Measurements from ENCODE around the gene PKP4. TPM values are rescaled to one million over a fixed set of nuclear protein-coding genes. Genes with fewer than 3 reads are reported as not detected.

Gene PKP4
- total RNA-seq, 2 donors from 2014 or later, result 90.5 to 102 TPM

DNA sequence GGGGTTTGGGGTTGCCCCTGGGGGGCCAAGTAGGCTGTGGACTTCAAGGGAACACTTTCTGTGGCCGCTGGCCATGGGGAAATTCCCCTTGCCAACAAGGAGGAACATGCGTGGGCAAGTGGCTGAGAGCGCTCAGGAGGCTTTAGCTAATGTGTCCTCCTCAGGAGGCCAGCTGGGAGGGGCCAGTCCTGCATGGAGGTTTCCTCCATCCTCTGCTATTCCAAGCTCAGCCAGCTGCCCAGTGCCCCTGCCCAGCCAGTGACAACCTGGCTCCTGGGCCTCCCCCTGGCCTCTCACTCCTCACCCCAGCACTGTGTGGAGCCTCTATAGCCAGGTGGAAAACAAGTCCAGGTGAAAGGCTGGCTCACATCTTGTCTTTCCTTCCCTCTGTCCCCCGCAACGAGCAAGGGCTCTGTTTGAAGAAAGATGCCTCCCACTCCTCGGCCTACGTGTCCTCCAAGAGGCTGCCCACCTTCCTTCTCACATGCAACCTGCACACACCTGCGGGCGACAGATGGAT is 273.9 kb downstream of the PKP4 start:
- H3K36me3 Mint-ChIP-seq (ENCODE audit: low read depth), result no peaks in the 10 kb centered on the region
- Histone ChIP-seq H3K27ac (ENCODE audit: low read depth, low read length) (no peak overlapping the region), H3K4me3 (ENCODE audit: low read length) (no peak overlapping the region), H3K4me1 (ENCODE audit: control insufficient read depth, insufficient read depth, low read length) (no peaks in the 10 kb centered on the region), H3K36me3 (ENCODE audit: control insufficient read depth, insufficient read depth, low read length) (no peaks in the 10 kb centered on the region), H3K9me3 (ENCODE audit: control insufficient read depth, low read length) (no peaks in the 10 kb centered on the region), H3K27me3 (ENCODE audit: control insufficient read depth, insufficient read depth, low read length, poor library complexity, severe bottlenecking) (no peaks in the 10 kb centered on the region), H3K9ac (ENCODE audit: extremely low read depth, low read length, poor library complexity, severe bottlenecking) (no peak overlapping the region)
- H3K9me3 Mint-ChIP-seq, result no peaks in the 10 kb centered on the region
- no peak for DNase-seq
- WGBS, 2 experiments (ENCODE audit: insufficient coverage in 1 of 2, insufficient read length in 1 of 2), result 91 to 100% methylated on average over 3 to 9 of the region's 9 CpGs
- TF ChIP-seq, protein P1, sequence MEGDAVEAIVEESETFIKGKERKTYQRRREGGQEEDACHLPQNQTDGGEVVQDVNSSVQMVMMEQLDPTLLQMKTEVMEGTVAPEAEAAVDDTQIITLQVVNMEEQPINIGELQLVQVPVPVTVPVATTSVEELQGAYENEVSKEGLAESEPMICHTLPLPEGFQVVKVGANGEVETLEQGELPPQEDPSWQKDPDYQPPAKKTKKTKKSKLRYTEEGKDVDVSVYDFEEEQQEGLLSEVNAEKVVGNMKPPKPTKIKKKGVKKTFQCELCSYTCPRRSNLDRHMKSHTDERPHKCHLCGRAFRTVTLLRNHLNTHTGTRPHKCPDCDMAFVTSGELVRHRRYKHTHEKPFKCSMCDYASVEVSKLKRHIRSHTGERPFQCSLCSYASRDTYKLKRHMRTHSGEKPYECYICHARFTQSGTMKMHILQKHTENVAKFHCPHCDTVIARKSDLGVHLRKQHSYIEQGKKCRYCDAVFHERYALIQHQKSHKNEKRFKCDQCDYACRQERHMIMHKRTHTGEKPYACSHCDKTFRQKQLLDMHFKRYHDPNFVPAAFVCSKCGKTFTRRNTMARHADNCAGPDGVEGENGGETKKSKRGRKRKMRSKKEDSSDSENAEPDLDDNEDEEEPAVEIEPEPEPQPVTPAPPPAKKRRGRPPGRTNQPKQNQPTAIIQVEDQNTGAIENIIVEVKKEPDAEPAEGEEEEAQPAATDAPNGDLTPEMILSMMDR (conservative IDR thresholded peaks at IDR 0.05), result no peak
- no peak overlapping the region for H3K27ac Mint-ChIP-seq
- H3K27me3 Mint-ChIP-seq (ENCODE audit: insufficient read depth), result no peaks in the 10 kb centered on the region
- no peaks in the 10 kb centered on the region for H3K4me1 Mint-ChIP-seq
- no peak overlapping the region for H3K4me3 Mint-ChIP-seq

DNA sequence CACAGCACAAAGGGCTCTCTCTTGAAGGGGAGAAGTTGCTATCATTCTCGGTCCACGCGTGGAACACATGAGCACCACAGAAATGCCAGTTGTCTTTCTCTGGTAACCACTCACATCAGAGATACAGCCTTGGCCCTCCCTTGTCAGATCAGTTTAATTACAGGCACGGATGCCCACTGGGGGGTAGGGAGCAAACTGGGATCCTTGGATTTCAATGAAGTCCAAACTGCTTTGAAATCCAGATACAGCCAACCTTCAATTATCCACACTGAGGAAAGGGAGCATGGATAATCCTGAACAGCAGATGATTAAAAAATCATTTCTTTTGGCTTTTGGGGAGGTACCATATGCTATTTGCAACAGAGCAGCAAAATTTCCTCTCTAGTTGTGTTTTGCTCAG is 274.6 kb downstream of the PKP4 start:
- no peak overlapping the region for H3K4me3 ChIP-seq (ENCODE audit: low read length)
- no peaks in the 10 kb centered on the region for H3K9me3 ChIP-seq (ENCODE audit: control insufficient read depth, low read length)
- no peak for DNase-seq
- no peak overlapping the region for H3K9ac ChIP-seq (ENCODE audit: extremely low read depth, low read length, poor library complexity, severe bottlenecking)
- Mint-ChIP-seq H3K27ac (no peak overlapping the region), H3K27me3 (ENCODE audit: insufficient read depth) (no peaks in the 10 kb centered on the region), H3K4me1 (no peaks in the 10 kb centered on the region), H3K4me3 (no peak overlapping the region), H3K36me3 (ENCODE audit: low read depth) (no peaks in the 10 kb centered on the region), H3K9me3 (no peaks in the 10 kb centered on the region)
- H3K27me3 ChIP-seq (ENCODE audit: control insufficient read depth, insufficient read depth, low read length, poor library complexity, severe bottlenecking), result no peaks in the 10 kb centered on the region
- no peaks in the 10 kb centered on the region for H3K36me3 ChIP-seq (ENCODE audit: control insufficient read depth, insufficient read depth, low read length)
- TF ChIP-seq, protein P1 (conservative IDR thresholded peaks at IDR 0.05), result no peak
- no peak overlapping the region for H3K27ac ChIP-seq (ENCODE audit: low read depth, low read length)
- H3K4me1 ChIP-seq (ENCODE audit: control insufficient read depth, insufficient read depth, low read length), result no peaks in the 10 kb centered on the region
- 94% methylated on average over 4 of the region's 4 CpGs; no CpG with 5 or more reads in 1 of the 2 experiments for WGBS, 2 experiments (ENCODE audit: insufficient coverage in 1 of 2, insufficient read length in 1 of 2)

Other genes starting within 250 kb of the PKP4 start
- gene CCDC148, start 199 bp upstream of the PKP4 start, total RNA-seq, result 1 to 10 TPM; 2.7 to 5.0 TPM

Measured in endodermal cell (in vitro differentiated cells).